HG03175 (cell line): ENCODE results near the gene AXIN1.

ENCODE experiments used
- ATAC-seq: cut with Tn5 transposase; IDR thresholded peaks from one replicate; pipeline ENCODE4 v1.9.1; 2021; ENCODE audit warnings: mild to moderate bottlenecking, moderate library complexity; ENCODE audit not compliant: unreplicated experiment

Gene AXIN1

DNA sequence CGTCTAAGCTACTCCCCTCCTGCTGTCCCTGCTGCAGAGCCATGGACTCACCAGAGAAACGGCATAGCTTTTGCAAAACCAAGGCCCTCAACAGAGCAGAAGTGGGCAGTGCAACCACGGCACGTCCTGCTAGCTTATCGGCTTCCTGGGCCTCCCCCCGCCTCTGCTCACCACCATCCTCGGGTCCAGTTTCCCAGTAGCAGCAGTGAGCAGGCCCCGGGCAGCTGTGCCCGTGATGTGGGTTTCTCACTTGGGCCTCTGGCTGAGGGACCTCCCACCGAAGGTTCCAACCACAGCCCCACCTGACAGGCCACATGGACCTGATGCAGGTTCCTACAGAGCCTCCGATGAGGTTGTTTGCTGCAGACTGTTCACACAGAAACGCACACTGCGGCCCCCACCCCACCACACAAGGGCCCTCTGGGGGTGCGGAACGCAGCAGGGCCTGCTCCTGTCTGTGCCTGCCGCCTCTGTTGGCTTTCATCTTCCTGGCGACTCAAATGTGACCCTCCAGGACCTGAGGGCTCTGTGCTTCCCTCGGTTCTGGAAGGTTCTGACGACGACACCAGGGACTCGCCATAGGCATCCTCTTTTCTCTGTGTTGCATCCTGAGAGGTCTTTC, 44.7 kb downstream of the AXIN1 start:
- no peak for ATAC-seq

DNA sequence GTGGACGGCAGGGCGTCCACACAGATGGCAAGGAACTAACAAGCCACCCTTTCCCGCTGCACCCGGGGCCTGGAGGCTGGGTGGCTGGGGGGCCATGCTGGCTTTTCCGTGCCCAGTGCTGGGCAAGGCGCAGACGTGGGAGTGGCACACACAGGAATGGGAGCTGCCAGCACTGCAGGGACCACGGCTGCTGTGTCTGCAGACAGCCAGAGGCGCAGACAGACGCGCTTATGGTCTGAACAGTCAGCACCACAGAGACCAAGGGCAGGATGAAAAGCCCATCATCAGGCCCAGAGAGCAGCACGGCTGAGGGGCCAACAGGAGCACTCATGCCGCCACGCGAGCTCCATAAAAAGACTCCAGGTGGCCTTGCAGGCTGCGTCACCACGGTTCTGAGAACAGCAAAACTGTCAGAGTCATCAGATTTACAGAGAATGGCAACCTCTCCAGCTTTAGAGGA, 45.6 kb downstream of the AXIN1 start:
- no peak for ATAC-seq

DNA sequence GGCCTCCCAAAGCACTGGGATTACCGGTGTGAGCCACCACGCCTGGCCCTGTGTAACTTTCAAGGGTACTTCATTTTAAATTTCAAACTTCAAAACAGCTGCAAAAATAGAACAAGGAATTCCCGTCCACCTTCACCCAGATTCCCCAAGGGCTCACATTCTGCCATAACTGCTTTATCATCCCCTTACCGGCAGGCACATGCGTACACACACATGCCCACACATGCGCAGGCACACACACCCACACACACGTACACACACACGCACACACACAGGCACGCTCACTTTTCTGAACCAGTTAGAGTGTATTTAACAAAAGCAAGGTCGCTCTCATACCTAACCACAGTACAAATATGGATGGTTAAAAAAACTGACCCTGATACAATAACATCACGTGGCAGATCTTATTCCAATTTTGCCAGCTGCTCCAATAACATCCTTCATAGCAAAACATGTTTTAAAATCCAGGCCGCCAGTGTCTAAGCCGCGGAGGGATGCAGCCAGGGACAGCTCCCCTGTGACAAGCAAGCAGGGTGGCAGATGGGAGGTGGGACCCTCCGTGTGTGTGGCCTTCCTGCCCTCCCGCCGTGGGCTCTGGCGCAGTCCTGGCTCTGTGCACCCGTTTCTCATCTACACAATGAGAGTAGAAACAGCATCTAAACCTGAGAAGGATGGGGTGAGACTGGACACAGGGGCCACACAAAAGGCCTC, 46.5 kb downstream of the AXIN1 start:
- no peak for ATAC-seq

DNA sequence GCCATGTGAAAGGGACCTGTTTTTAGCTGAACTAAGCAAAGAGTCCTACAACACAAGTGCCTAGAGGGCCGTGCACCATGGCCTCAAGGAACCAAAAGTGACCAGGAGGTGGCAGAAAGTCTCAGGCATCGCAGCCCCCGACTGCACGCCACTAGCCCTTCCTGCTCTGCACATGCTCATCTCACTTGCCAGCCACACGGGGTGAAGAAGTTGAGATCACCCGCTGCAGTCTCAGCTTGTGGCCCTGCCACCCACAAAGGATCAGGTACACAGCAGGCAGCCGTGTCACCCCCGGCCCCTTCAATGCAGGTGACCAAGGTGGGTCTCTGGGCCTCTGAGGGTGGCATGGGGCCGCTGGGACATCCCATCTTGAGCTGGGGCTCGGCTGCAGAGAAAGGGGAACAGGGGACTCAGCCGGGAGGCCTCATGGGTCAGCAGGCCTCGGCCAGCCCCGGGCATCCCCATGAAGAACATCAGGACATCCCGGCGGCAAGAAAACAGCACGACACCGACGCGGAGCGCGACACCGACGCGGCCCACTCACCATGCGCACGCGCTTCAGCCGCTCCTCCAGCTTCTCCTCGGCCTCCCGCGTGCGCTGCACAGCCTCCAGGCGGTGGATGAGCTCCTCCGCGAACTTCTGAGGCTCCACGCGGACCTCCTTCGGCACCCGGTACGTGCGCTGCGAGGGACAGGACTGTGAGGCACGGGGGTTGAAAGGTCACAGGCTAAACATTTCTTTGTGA, 48.6 kb downstream of the AXIN1 start:
- ATAC-seq: no peak

- no peak for ATAC-seq
These were observed 50.6 kb downstream of the AXIN1 start for GRCh38 chr16:301950-302349.

DNA sequence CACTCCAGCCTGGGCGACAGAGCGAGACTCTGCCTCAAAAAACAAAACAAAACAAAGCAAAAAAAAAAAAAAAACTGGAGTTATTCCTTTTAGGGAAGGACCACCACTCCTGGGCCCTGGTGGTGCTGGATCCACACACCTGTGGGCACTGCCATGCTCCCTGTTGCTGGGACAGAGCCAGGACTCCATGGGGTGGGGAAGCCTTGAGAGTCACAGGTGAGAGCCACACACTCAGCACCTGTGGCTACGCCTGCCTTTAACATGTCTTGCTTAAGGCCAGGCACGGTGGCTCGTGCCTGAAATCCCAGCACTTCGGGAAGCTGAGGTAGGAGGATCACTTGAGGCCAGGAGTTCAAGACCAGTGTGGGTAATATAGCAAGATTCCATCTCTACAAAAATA, 51.3 kb downstream of the AXIN1 start:
- ATAC-seq: no peak

DNA sequence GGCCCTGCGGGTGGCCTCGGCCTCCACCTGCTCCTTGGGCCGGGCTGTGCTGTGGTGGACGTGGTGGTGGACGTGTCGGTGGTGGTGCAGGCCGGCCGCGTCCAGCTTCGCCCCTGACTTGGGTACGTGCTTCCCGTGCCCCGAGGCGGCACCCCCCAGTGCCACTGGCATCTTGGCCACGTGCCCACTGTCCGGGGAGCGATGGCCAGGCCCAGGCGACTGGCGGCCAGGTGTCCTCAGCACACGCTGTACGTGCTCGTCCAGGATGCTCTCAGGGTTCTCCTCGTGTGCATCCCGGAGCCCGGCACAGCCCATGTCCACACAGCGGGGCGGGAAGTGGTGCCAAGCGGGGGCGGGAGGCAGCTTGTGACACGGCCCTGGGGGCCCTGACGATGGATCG, 54.7 kb downstream of the AXIN1 start:
- ATAC-seq: no peak

GRCh38 chr16:296806-297510, 55.6 kb downstream of the AXIN1 start:
- no peak for ATAC-seq

DNA sequence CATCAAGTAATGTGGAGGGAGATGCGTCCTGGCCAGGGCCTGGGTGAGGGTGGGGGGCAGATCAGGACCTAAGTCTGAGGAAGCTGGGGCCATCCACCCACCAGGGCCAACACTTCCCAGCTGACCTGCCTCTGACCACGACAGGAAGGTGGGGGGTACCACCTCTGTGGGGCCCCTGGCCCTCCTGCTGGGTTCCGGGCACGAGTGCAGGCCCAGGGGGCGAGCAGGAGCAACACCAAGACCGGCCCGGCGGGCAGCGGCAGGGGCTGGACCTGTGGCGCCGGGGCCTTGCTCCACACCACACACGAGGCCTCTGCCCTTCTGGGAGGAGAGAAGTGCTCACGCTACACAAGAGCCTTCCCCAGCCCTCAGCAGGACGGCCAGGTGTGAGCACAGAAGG, 56.2 kb downstream of the AXIN1 start:
- ATAC-seq: no peak

GRCh38 chr16:293043-293775, 59.3 kb downstream of the AXIN1 start:
- no peak for ATAC-seq

GRCh38 chr16:291539-291938, 61.0 kb downstream of the AXIN1 start:
- ATAC-seq: no peak

- no peak for ATAC-seq
These were observed 61.7 kb downstream of the AXIN1 start for GRCh38 chr16:290681-291405.

GRCh38 chr16:290015-290680, 62.4 kb downstream of the AXIN1 start:
- no peak for ATAC-seq

DNA sequence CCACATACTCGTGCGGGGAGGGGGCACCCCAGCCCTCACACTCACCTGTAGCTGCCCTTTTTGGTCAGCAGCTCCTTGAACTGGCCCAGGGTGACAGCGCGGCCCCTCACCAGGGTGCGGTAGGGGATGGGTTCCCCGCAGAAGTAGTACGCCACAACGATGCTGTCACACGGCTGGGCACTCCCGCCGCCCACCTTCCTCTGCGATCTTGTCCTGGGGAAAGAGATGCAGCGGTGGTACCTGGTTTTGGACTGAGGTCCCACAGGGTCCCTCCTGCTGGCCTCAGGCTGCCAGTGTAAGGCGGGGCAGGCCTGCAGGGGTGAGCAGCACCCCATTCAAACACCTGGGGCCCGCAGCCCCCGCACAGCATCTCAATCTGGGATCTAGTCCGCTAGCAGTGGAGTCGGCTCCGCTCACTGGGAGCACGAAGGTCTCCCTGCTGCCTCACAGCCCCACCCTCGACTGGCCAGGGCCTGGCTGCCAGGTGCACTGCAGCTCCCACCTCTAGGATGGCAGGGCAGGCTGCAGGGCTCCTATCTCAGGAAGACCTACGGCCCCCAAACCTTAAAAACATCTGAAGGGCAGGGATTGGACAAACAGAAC, 63.0 kb downstream of the AXIN1 start:
- ATAC-seq: no peak

DNA sequence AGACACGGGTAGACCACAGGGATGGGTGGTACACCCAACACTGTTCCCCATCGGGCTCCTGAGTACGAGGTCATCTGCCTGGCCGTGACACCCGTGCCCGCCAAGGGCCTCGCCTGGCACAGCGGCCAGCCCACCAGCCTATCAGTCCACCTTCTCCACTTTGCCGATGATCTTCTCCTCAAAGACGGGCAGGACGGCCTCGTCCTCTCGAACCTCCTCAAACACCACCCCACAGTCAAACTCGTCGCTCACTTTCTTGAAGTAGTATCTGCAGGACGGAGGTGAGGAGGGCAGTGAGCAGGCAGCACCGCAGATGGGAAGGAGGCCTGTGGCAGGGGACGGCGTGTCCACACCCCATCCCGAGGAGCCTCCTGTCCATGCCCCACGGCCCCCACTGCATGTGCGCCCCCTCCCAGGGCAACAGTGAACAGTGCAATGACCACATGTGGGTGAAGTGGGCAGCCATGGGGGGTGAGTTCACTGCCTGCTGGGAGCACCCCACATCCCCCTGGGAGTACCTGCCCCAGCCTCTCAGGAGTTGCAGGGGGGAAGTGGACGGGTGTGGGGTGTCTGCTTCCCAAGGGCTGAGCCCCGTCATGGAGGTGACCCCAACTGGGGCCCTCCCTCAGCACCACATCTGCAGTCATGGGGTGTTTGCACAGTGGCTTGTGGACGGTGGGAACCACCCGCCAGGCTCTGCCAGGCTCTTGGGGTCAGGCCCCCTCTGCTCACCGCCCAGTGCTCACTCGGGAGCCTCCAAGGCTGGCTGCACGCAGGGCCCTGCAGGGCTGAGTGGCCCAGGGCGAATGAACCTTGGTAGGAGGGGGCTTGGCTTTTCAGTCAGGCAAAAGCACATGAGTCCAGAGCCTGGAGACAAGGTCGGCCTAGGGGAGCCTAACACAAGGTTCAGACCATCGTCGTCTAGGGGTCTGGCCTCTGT, 64.3 kb downstream of the AXIN1 start:
- ATAC-seq: no peak

GRCh38 chr16:287298-287811, 65.2 kb downstream of the AXIN1 start:
- ATAC-seq: no peak

DNA sequence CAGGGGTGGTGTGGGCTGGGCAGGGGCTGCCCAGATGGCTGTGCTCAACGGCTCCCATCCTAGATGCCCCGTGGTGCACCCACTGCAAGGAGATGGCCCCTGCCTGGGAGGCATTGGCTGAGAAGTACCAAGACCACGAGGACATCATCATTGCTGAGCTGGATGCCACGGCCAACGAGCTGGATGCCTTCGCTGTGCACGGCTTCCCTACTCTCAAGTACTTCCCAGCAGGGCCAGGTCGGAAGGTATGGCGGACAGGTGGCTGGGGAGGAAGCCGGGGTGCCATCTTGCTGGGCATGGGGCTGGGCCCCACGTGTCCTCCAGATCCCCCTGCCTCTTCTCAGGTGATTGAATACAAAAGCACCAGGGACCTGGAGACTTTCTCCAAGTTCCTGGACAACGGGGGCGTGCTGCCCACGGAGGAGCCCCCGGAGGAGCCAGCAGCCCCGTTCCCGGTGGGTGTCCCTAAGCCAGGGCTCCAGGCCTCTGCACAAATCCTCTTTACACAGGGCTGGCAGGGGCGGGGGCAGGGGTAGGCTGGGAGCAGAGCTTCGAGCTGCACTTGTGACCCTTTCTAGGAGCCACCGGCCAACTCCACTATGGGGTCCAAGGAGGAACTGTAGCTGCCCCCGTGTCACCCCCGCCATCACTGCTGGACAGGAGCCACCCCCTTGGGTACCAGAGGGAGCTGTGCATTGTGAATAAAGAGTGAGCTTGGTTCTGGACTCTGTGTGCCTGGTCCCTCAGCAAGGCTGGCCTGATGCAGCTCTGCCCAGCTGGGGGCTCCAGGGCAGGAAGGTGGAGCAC, 65.8 kb downstream of the AXIN1 start:
- no peak for ATAC-seq
